HEK293 (cell line): ENCODE results near the gene PA2G4.

Source experiments
- GLIS2 ChIP-seq: fragments of 450-650 bp; formaldehyde crosslinking; IDR thresholded peaks from 2 replicates; pipeline ENCODE4 v1.5.1; 2016; ENCODE audit warnings: missing biosample characterization, missing genetic modification characterization
- HOXC10 ChIP-seq: sonication (generic); formaldehyde crosslinking; IDR thresholded peaks from 2 replicates; pipeline ENCODE4 v1.8.1; 2023; ENCODE audit warnings: mild to moderate bottlenecking, missing genetic modification reagents
- INSM2 ChIP-seq: fragments of 450-650 bp; formaldehyde crosslinking; IDR thresholded peaks from 2 replicates; pipeline ENCODE4 v1.5.1; 2016; ENCODE audit warnings: missing biosample characterization, missing genetic modification characterization
- PRDM2 ChIP-seq: fragments of 450-650 bp; formaldehyde crosslinking; IDR thresholded peaks from 2 replicates; pipeline ENCODE4 v1.5.1; 2016; ENCODE audit warnings: missing biosample characterization, missing genetic modification characterization, borderline replicate concordance
- WT1 ChIP-seq: fragments of 450-650 bp; formaldehyde crosslinking; IDR thresholded peaks from 2 replicates; pipeline ENCODE4 v1.5.1; 2016; ENCODE audit warnings: missing biosample characterization, missing genetic modification characterization
- YY1 ChIP-seq: fragments of 450-650 bp; formaldehyde crosslinking; IDR thresholded peaks from 2 replicates; pipeline ENCODE4 v1.5.1; 2018; ENCODE audit warnings: missing biosample characterization, missing genetic modification characterization
- ZBTB10 ChIP-seq: fragments of 450-650 bp; formaldehyde crosslinking; IDR thresholded peaks from 2 replicates; pipeline ENCODE4 v1.5.1; 2016; ENCODE audit warnings: missing biosample characterization, missing genetic modification characterization
- ZBTB11 ChIP-seq: fragments of 450-650 bp; formaldehyde crosslinking; conservative IDR thresholded peaks from 2 replicates; pipeline ENCODE4 v1.5.1; 2016; ENCODE audit warnings: low read depth, missing biosample characterization, missing genetic modification characterization
- ZFHX2 ChIP-seq: fragments of 450-650 bp; formaldehyde crosslinking; conservative IDR thresholded peaks from 2 replicates; pipeline ENCODE4 v1.5.1; 2016; ENCODE audit warnings: missing biosample characterization, missing genetic modification characterization
- ZFP69B ChIP-seq: fragments of 450-650 bp; formaldehyde crosslinking; IDR thresholded peaks from 2 replicates; pipeline ENCODE4 v1.5.1; 2016; ENCODE audit warnings: missing biosample characterization, missing genetic modification characterization
- ZNF157 ChIP-seq: fragments of 450-650 bp; formaldehyde crosslinking; IDR thresholded peaks from 2 replicates; pipeline ENCODE4 v1.5.1; 2016; ENCODE audit warnings: missing biosample characterization, missing genetic modification characterization
- ZNF174 ChIP-seq: fragments of 450-650 bp; formaldehyde crosslinking; IDR thresholded peaks from 2 replicates; pipeline ENCODE4 v1.5.0; 2017; ENCODE audit warnings: missing biosample characterization, mild to moderate bottlenecking, missing genetic modification characterization
- ZNF175 ChIP-seq: fragments of 450-650 bp; formaldehyde crosslinking; IDR thresholded peaks from 2 replicates; pipeline ENCODE4 v1.5.1; 2016; ENCODE audit warnings: missing biosample characterization, missing genetic modification characterization
- ZNF184 ChIP-seq: fragments of 450-650 bp; IDR thresholded peaks from 2 replicates; pipeline ENCODE4 v1.5.1; 2018; ENCODE audit warnings: missing biosample characterization, mild to moderate bottlenecking, missing genetic modification characterization
- ZNF19 ChIP-seq: fragments of 450-650 bp; formaldehyde crosslinking; IDR thresholded peaks from 2 replicates; pipeline ENCODE4; 2016; ENCODE audit warnings: missing biosample characterization, missing genetic modification characterization, low read depth
- ZNF221 ChIP-seq: fragments of 450-650 bp; formaldehyde crosslinking; IDR thresholded peaks from 2 replicates; pipeline ENCODE4 v1.5.1; 2017; ENCODE audit warnings: missing biosample characterization, missing genetic modification characterization, borderline replicate concordance
- ZNF292 ChIP-seq: fragments of 450-650 bp; formaldehyde crosslinking; IDR thresholded peaks from 2 replicates; pipeline ENCODE4 v1.5.1; 2016; ENCODE audit warnings: low read depth, missing biosample characterization, missing genetic modification characterization, borderline replicate concordance
- ZNF324 ChIP-seq: fragments of 450-650 bp; formaldehyde crosslinking; IDR thresholded peaks from 2 replicates; pipeline ENCODE4 v1.5.1; 2016; ENCODE audit warnings: missing biosample characterization, missing genetic modification characterization
- ZNF426 ChIP-seq: fragments of 450-650 bp; formaldehyde crosslinking; IDR thresholded peaks from 2 replicates; pipeline ENCODE4 v1.5.1; 2017; ENCODE audit warnings: missing biosample characterization, missing genetic modification characterization, mild to moderate bottlenecking, inconsistent platforms, moderate library complexity
- ZNF580 ChIP-seq: fragments of 450-650 bp; formaldehyde crosslinking; IDR thresholded peaks from 2 replicates; pipeline ENCODE4 v1.5.1; 2016; ENCODE audit warnings: missing biosample characterization, missing genetic modification characterization
- ZNF626 ChIP-seq: fragments of 450-650 bp; sonication (Bioruptor Pico); formaldehyde crosslinking; IDR thresholded peaks from 2 replicates; pipeline ENCODE4 v1.5.1; 2018; ENCODE audit warnings: missing biosample characterization, missing genetic modification characterization, inconsistent platforms
- ZNF629 ChIP-seq: fragments of 450-650 bp; formaldehyde crosslinking; IDR thresholded peaks from 2 replicates; pipeline ENCODE4 v1.5.1; 2017; ENCODE audit warnings: missing biosample characterization, missing genetic modification characterization
- ZNF658 ChIP-seq: fragments of 450-650 bp; formaldehyde crosslinking; IDR thresholded peaks from 2 replicates; pipeline ENCODE4; 2016; ENCODE audit warnings: missing biosample characterization, missing genetic modification characterization
- ZNF670 ChIP-seq: fragments of 450-650 bp; formaldehyde crosslinking; IDR thresholded peaks from 2 replicates; pipeline ENCODE4 v1.5.1; 2016; ENCODE audit warnings: missing biosample characterization, missing genetic modification characterization, low read depth

The PA2G4 gene

GRCh38 chr12:56116267-56117081 lies 12.1 kb downstream of the PA2G4 start, which contains the start of gene RPL41 (continued):
- no peak for TF ChIP-seq ZNF626 (tag by site-specific recombination)
- no peak for TF ChIP-seq ZNF670 (tag by site-specific recombination)
- TF ChIP-seq ZNF629 (tag by site-specific recombination) = peak; percentile 76
- no peak for TF ChIP-seq ZNF175 (tag by site-specific recombination)
- peak; percentile 84 for TF ChIP-seq ZNF221 (tag by site-specific recombination)
- TF ChIP-seq ZNF292 (tag by site-specific recombination) = no peak
- no peak for TF ChIP-seq ZNF426 (tag by site-specific recombination)
- peak; percentile 75 for TF ChIP-seq INSM2
- TF ChIP-seq ZFP69B (tag by site-specific recombination) = peak; percentile 63
- no peak for TF ChIP-seq ZFHX2 (tag by site-specific recombination)
- no peak for TF ChIP-seq PRDM2 (tag by site-specific recombination)
- peak; percentile 23; the same call in 1 of the 2 replicates for TF ChIP-seq GLIS2 (tag by site-specific recombination)
- TF ChIP-seq ZNF157 (tag by site-specific recombination) = no peak
- TF ChIP-seq YY1 (tag by site-specific recombination) = peak; percentile 94
- 0 out of 2 replicates have a peak, but pooled peaks have one; percentile 74 for TF ChIP-seq HOXC10 (CRISPR knock-in tag)
- TF ChIP-seq ZNF184 (tag by site-specific recombination) = no peak
- peak; percentile 59; the same call in 1 of the 2 replicates for TF ChIP-seq ZNF580
- peak; percentile 57; the same call in 1 of the 2 replicates for TF ChIP-seq ZBTB10 (tag by site-specific recombination)
- 0 out of 2 replicates have a peak, but pooled peaks have one; percentile 41 for TF ChIP-seq ZNF19 (tag by site-specific recombination)
- TF ChIP-seq ZNF174 (tag by site-specific recombination) = no peak
- no peak for TF ChIP-seq ZNF658 (tag by site-specific recombination)
- peak; percentile 51; the same call in 1 of the 2 replicates for TF ChIP-seq WT1 (tag by site-specific recombination)
- peak; percentile 96 for TF ChIP-seq ZBTB11
- TF ChIP-seq ZNF324 (tag by site-specific recombination) = peak; percentile 59
